GM23338 (cell line): ENCODE measurements around the gene PDSS2.

ENCODE experiments used
- POLR2AphosphoS5 ChIP-seq: IDR thresholded peaks from 2 replicates; pipeline ENCODE4 v1.6.1; 2016; ENCODE audit warnings: antibody characterized with exemption, low read depth
- ZNF114 ChIP-seq: fragments of 250-450 bp; sonication (Bioruptor Pico); IDR thresholded peaks from 2 replicates; pipeline ENCODE4 v1.5.0; 2020; ENCODE audit warnings: mild to moderate bottlenecking, moderate library complexity

DNA sequence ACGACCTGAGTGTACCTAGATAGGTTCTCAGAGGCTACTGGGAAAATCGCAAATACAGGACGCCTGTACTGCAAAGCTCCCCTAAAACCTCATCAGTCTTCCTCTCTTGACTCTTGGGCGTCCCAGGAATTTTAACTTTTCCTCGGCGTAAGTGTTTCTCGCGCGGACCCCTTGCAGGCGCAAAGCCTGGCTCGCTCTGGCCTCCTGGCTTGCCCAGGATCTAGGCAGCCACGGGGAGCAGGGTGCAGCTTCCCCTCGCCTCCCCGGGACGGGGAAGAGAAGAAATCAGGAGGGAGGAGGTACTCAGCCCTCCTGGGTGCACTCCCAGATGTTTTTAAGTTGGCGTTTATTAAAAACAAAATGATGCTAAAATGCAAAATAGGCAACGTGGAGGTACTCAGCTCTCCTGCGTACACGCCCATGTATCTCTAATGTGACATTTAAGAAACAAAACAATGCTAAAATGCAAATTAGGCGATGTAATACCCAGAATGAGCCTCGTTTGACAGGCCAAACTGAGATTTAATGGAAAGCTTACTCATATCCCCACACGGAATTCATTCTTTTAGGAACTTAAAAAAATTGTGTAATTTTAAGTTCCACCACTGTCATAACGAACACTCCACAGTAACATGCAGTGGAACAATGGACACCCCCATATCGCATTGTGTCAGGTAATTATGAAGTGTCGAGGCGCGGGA, 29.0 kb upstream of the PDSS2 start:
- TF ChIP-seq ZNF114: no peak
- TF ChIP-seq POLR2AphosphoS5: no peak
